ENCODE results near the gene SUCO. TPM values are rescaled to one million over a fixed set of nuclear protein-coding genes. Genes with fewer than 3 reads are reported as not detected.
"Not testable (repeated sequence)": the region's sequence is repeated elsewhere in the genome, so short reads cannot be mapped to it uniquely, and the experiment has no call there.

SUCO gene
- polyA plus RNA-seq, 1 donor from 2014 or later, result 13.3 TPM

- Mint-ChIP-seq H3K27ac (no peak overlapping the region), H3K9me3 (peaks cover 0 to 2% (median 0%) of the 10 kb centered on the region in 3 donors), H3K27me3 (no peaks in the 10 kb centered on the region), H3K36me3 (peaks cover 12% of the 10 kb centered on the region), H3K4me1 (no peaks in the 10 kb centered on the region), H3K4me3 (no peak overlapping the region)
Measured at GRCh38 chr1:172599912-172600311, 67.0 kb downstream of the SUCO start.

- peaks cover 0 to 2% (median 0%) of the 10 kb centered on the region in 3 donors for H3K9me3 Mint-ChIP-seq
- peaks cover 12% of the 10 kb centered on the region for H3K36me3 Mint-ChIP-seq
- H3K27me3 Mint-ChIP-seq, result no peaks in the 10 kb centered on the region
- H3K4me3 Mint-ChIP-seq, result no peak overlapping the region
- no peaks in the 10 kb centered on the region for H3K4me1 Mint-ChIP-seq
- peak overlapping the region in 1 of 3 donors; percentile 40 for H3K27ac Mint-ChIP-seq
Measured at GRCh38 chr1:172600615-172601014, 67.7 kb downstream of the SUCO start.

- no peaks in the 10 kb centered on the region for H3K27me3 Mint-ChIP-seq
- H3K9me3 Mint-ChIP-seq, result no peaks in the 10 kb centered on the region
- H3K4me1 Mint-ChIP-seq, result no peaks in the 10 kb centered on the region
- peak overlapping the region in 1 of 3 donors; percentile 40 for H3K27ac Mint-ChIP-seq
- peaks cover 11% of the 10 kb centered on the region for H3K36me3 Mint-ChIP-seq
- H3K4me3 Mint-ChIP-seq, result no peak overlapping the region
Measured at GRCh38 chr1:172601046-172601630, 68.2 kb downstream of the SUCO start.

GRCh38 chr1:172602706-172603105 lies 69.8 kb downstream of the SUCO start:
- no peaks in the 10 kb centered on the region for H3K9me3 Mint-ChIP-seq
- no peak overlapping the region for H3K27ac Mint-ChIP-seq
- H3K4me1 Mint-ChIP-seq, result no peaks in the 10 kb centered on the region
- H3K27me3 Mint-ChIP-seq, result no peaks in the 10 kb centered on the region
- H3K4me3 Mint-ChIP-seq, result no peak overlapping the region
- peaks cover 11% of the 10 kb centered on the region for H3K36me3 Mint-ChIP-seq

- H3K36me3 Mint-ChIP-seq, result peaks cover 14% of the 10 kb centered on the region
- H3K4me1 Mint-ChIP-seq, result no peaks in the 10 kb centered on the region
- no peak overlapping the region for H3K4me3 Mint-ChIP-seq
- H3K9me3 Mint-ChIP-seq, result no peaks in the 10 kb centered on the region
- H3K27me3 Mint-ChIP-seq, result no peaks in the 10 kb centered on the region
- no peak overlapping the region for H3K27ac Mint-ChIP-seq
Measured at GRCh38 chr1:172603816-172604215, 70.9 kb downstream of the SUCO start.

GRCh38 chr1:172605641-172606040 lies 72.7 kb downstream of the SUCO start:
- H3K9me3 Mint-ChIP-seq, result no peaks in the 10 kb centered on the region
- H3K4me3 Mint-ChIP-seq, result no peak overlapping the region
- H3K27me3 Mint-ChIP-seq, result no peaks in the 10 kb centered on the region
- H3K4me1 Mint-ChIP-seq, result peaks cover 0 to 2% (median 0%) of the 10 kb centered on the region in 3 donors
- H3K36me3 Mint-ChIP-seq, result peaks cover 18% of the 10 kb centered on the region
- H3K27ac Mint-ChIP-seq, result no peak overlapping the region

- H3K36me3 Mint-ChIP-seq, result peaks cover 18% of the 10 kb centered on the region
Measured at GRCh38 chr1:172607145-172607544, 74.2 kb downstream of the SUCO start.

GRCh38 chr1:172608098-172608601 lies 75.2 kb downstream of the SUCO start:
- Mint-ChIP-seq H3K4me1 (peaks cover 0 to 2% (median 0%) of the 10 kb centered on the region in 3 donors), H3K4me3 (no peak overlapping the region), H3K27me3 (no peaks in the 10 kb centered on the region), H3K36me3 (peaks cover 21% of the 10 kb centered on the region), H3K27ac (no peak overlapping the region), H3K9me3 (no peaks in the 10 kb centered on the region)

More at GRCh38 chr1:172607145-172607544, 74.2 kb downstream of the SUCO start:
- peaks cover 0 to 2% (median 0%) of the 10 kb centered on the region in 3 donors for H3K4me1 Mint-ChIP-seq
- no peaks in the 10 kb centered on the region for H3K27me3 Mint-ChIP-seq
- no peak overlapping the region for H3K4me3 Mint-ChIP-seq
- no peak overlapping the region for H3K27ac Mint-ChIP-seq
- H3K9me3 Mint-ChIP-seq, result no peaks in the 10 kb centered on the region

GRCh38 chr1:172609528-172609927 lies 76.6 kb downstream of the SUCO start:
- H3K4me1 Mint-ChIP-seq, result peaks cover 0 to 2% (median 0%) of the 10 kb centered on the region in 3 donors
- H3K27me3 Mint-ChIP-seq, result no peaks in the 10 kb centered on the region
- peaks cover 21% of the 10 kb centered on the region for H3K36me3 Mint-ChIP-seq
- H3K9me3 Mint-ChIP-seq, result no peaks in the 10 kb centered on the region
- H3K27ac Mint-ChIP-seq, result no peak overlapping the region
- H3K4me3 Mint-ChIP-seq, result no peak overlapping the region

- Mint-ChIP-seq H3K27ac (peak overlapping the region in 1 of 3 donors; percentile 92), H3K4me1 (peaks cover 0 to 2% (median 0%) of the 10 kb centered on the region in 3 donors), H3K9me3 (peaks cover 3 to 15% (median 7%) of the 10 kb centered on the region in 3 donors), H3K27me3 (no peaks in the 10 kb centered on the region), H3K4me3 (no peak overlapping the region), H3K36me3 (peaks cover 21% of the 10 kb centered on the region)
Measured at GRCh38 chr1:172612478-172612877, 79.5 kb downstream of the SUCO start.

GRCh38 chr1:172613294-172613693 lies 80.3 kb downstream of the SUCO start:
- Mint-ChIP-seq H3K4me1 (peaks cover 0 to 2% (median 0%) of the 10 kb centered on the region in 3 donors), H3K9me3 (peaks cover 5 to 17% (median 7%) of the 10 kb centered on the region in 3 donors), H3K36me3 (peaks cover 17% of the 10 kb centered on the region), H3K27me3 (no peaks in the 10 kb centered on the region), H3K27ac (no peak overlapping the region), H3K4me3 (no peak overlapping the region)

GRCh38 chr1:172616195-172616594 lies 83.2 kb downstream of the SUCO start:
- H3K36me3 Mint-ChIP-seq, result peaks cover 10% of the 10 kb centered on the region
- no peak overlapping the region for H3K27ac Mint-ChIP-seq
- no peaks in the 10 kb centered on the region for H3K4me1 Mint-ChIP-seq
- peaks cover 7 to 40% (median 12%) of the 10 kb centered on the region in 3 donors for H3K9me3 Mint-ChIP-seq
- H3K27me3 Mint-ChIP-seq, result no peaks in the 10 kb centered on the region
- no peak overlapping the region for H3K4me3 Mint-ChIP-seq

GRCh38 chr1:172616636-172617035 lies 83.7 kb downstream of the SUCO start:
- H3K27me3 Mint-ChIP-seq, result no peaks in the 10 kb centered on the region
- H3K9me3 Mint-ChIP-seq, result peaks cover 7 to 43% (median 16%) of the 10 kb centered on the region in 3 donors
- peaks cover 9% of the 10 kb centered on the region for H3K36me3 Mint-ChIP-seq
- no peaks in the 10 kb centered on the region for H3K4me1 Mint-ChIP-seq
- no peak overlapping the region for H3K27ac Mint-ChIP-seq
- no peak overlapping the region for H3K4me3 Mint-ChIP-seq

GRCh38 chr1:172620603-172621002 lies 87.7 kb downstream of the SUCO start:
- H3K4me1 Mint-ChIP-seq, H3K36me3 Mint-ChIP-seq, H3K4me3 Mint-ChIP-seq, H3K27me3 Mint-ChIP-seq: not testable (repeated sequence)
- Mint-ChIP-seq H3K9me3 (peaks cover 8 to 40% (median 16%) of the 10 kb centered on the region in 3 donors), H3K27ac (peak overlapping the region in 1 of 3 donors; percentile 24)

GRCh38 chr1:172622541-172622940 lies 89.6 kb downstream of the SUCO start:
- Mint-ChIP-seq H3K9me3 (peaks cover 3 to 29% (median 13%) of the 10 kb centered on the region in 3 donors), H3K27ac (no peak overlapping the region), H3K27me3 (peaks cover 2% of the 10 kb centered on the region), H3K4me3 (no peak overlapping the region), H3K36me3 (no peaks in the 10 kb centered on the region), H3K4me1 (peaks cover 0 to 2% (median 0%) of the 10 kb centered on the region in 3 donors)

GRCh38 chr1:172623748-172624147 lies 90.8 kb downstream of the SUCO start:
- Mint-ChIP-seq H3K27me3 (peaks cover 2% of the 10 kb centered on the region), H3K36me3 (no peaks in the 10 kb centered on the region), H3K9me3 (peaks cover 3 to 21% (median 9%) of the 10 kb centered on the region in 3 donors), H3K4me3 (no peak overlapping the region), H3K27ac (no peak overlapping the region), H3K4me1 (peaks cover 0 to 8% (median 0%) of the 10 kb centered on the region in 3 donors)

All from IgD-negative memory B cell (primary cell).